ENCODE results near the gene CLNS1A. TPM values are rescaled to one million over a fixed set of nuclear protein-coding genes. Genes with fewer than 3 reads are reported as not detected.

The CLNS1A gene
- total RNA-seq, 1 donor from 2014 or later: 115 TPM

DNA sequence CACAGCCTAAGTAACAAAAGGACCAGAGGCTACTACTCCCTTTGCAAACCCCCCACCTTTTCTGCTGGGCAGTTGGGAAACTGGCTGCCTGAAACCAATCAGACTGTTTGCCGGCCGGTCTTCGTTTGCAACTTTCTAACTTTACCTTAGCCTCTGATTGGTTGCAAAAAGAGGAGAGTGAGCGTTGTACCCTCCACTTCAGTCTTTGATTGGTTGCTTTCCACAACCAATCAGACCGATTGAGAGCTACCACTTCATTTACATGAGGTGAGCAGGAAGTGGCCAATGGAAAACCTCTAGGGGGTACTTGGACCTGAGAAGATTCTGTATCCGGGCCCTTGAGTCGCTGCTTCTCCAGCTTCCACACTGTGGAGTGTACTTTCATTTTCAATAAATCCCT is 18.8 kb upstream of the CLNS1A start:
- no peak overlapping the region for H3K4me3 ChIP-seq (ENCODE audit: low read depth, low read length)

DNA sequence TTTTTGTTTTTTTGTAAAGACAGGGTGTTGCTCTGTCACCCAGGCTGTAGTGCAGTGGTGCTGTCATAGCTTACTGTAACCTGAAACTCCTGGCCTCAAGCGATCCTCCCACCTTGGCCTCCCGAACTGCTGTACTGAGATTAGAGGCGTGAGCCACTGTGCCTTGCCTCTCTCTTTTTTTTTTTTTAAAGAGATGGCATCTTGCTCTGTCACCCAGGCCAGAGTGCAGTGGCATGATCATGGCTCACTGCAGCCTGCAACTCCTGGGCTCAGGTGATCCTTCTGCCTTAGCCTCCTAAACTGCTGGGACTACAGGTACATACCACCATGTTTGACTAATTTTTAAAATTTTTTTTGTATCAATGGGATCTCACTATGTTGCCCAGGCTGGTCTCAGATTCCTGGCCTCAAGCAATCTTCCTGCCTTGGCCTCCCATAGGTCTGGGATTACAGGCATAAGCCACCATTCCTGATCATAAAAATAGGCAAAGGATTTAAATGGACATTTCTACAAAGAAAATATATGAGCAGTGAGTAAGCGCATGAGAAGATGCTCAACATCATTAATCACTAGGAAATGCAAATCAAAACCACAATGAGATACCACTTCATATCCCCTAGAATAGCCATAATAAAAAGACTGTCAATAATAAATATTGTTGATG is 17.3 kb upstream of the CLNS1A start:
- TF ChIP-seq, protein P1, sequence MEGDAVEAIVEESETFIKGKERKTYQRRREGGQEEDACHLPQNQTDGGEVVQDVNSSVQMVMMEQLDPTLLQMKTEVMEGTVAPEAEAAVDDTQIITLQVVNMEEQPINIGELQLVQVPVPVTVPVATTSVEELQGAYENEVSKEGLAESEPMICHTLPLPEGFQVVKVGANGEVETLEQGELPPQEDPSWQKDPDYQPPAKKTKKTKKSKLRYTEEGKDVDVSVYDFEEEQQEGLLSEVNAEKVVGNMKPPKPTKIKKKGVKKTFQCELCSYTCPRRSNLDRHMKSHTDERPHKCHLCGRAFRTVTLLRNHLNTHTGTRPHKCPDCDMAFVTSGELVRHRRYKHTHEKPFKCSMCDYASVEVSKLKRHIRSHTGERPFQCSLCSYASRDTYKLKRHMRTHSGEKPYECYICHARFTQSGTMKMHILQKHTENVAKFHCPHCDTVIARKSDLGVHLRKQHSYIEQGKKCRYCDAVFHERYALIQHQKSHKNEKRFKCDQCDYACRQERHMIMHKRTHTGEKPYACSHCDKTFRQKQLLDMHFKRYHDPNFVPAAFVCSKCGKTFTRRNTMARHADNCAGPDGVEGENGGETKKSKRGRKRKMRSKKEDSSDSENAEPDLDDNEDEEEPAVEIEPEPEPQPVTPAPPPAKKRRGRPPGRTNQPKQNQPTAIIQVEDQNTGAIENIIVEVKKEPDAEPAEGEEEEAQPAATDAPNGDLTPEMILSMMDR (IDR thresholded peaks at IDR 0.05; ENCODE audit: insufficient read depth, low read length, poor library complexity, severe bottlenecking): no peak
- no peak overlapping the region for H3K4me3 ChIP-seq (ENCODE audit: low read depth, low read length)
- no peaks in the 10 kb centered on the region for H3K27me3 ChIP-seq (ENCODE audit: control insufficient read depth, insufficient read depth, low read length)
- DNase-seq (ENCODE audit: low read depth): no peak
- no peaks in the 10 kb centered on the region for H3K36me3 ChIP-seq (ENCODE audit: control insufficient read depth, insufficient read depth, low read length)

More for the DNA sequence above, 18.8 kb upstream of the CLNS1A start:
- no peak for DNase-seq (ENCODE audit: low read depth)
- TF ChIP-seq, protein P1 (IDR thresholded peaks at IDR 0.05; ENCODE audit: insufficient read depth, low read length, poor library complexity, severe bottlenecking): no peak
- no peaks in the 10 kb centered on the region for H3K27me3 ChIP-seq (ENCODE audit: control insufficient read depth, insufficient read depth, low read length)
- H3K36me3 ChIP-seq (ENCODE audit: control insufficient read depth, insufficient read depth, low read length): no peaks in the 10 kb centered on the region

DNA sequence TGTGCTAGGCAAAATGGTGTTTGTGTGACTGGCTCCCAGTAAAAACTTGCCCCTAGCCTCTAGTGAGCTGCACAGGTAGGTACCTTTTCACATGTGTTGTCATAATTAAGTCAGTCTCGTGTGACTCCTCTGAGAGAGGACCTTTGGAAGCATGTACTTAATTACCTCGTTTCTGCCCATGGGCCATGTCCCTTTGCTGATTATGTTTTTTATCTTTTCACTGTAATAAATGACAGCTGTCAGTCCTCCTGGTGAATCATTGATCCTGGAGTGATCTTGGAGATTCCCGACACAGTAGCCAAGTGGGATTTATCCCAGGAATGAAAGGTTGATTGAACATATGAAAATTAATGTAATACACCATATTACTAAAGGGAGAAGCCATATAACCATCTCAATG is 12.5 kb upstream of the CLNS1A start:
- H3K4me3 ChIP-seq (ENCODE audit: low read depth, low read length): no peak overlapping the region

DNA sequence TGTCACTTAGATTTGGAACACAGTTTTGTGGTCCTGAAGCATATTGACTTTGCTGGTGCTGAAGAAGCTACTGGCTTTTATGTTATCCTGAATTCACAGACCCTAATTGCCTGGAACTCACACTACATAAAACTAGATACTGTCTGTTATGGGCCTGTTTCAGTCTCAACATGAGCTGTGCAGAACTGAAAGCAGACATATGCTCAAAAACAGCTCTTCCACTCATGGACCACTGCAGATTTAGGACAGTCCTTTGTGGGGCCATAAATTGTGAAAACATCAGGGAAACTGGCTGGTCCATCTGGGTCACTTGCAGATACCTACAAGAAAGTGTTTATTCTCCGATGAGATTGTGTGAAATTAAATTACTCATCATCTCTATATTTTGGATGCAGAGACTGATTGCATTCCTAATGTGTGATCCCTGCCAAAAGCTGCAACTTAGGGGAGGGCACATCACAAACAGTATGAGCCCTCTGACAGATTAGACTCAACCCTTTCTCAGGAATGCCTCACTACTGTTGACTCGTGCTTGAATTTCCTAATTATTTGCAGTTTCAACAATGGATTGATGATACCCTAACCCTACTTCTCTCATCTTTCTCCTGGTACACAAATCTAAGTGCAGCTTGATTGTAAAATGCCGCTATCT is 10.2 kb upstream of the CLNS1A start:
- TF ChIP-seq, protein P1 (IDR thresholded peaks at IDR 0.05; ENCODE audit: insufficient read depth, low read length, poor library complexity, severe bottlenecking): no peak
- Histone ChIP-seq H3K4me3 (ENCODE audit: low read depth, low read length) (no peak overlapping the region), H3K36me3 (ENCODE audit: control insufficient read depth, insufficient read depth, low read length) (no peaks in the 10 kb centered on the region), H3K27me3 (ENCODE audit: control insufficient read depth, insufficient read depth, low read length) (no peaks in the 10 kb centered on the region)
- DNase-seq (ENCODE audit: low read depth): no peak

More for the DNA sequence above, 12.5 kb upstream of the CLNS1A start:
- TF ChIP-seq, protein P1 (IDR thresholded peaks at IDR 0.05; ENCODE audit: insufficient read depth, low read length, poor library complexity, severe bottlenecking): no peak
- no peak for DNase-seq (ENCODE audit: low read depth)
- Histone ChIP-seq H3K36me3 (ENCODE audit: control insufficient read depth, insufficient read depth, low read length) (no peaks in the 10 kb centered on the region), H3K27me3 (ENCODE audit: control insufficient read depth, insufficient read depth, low read length) (no peaks in the 10 kb centered on the region)

DNA sequence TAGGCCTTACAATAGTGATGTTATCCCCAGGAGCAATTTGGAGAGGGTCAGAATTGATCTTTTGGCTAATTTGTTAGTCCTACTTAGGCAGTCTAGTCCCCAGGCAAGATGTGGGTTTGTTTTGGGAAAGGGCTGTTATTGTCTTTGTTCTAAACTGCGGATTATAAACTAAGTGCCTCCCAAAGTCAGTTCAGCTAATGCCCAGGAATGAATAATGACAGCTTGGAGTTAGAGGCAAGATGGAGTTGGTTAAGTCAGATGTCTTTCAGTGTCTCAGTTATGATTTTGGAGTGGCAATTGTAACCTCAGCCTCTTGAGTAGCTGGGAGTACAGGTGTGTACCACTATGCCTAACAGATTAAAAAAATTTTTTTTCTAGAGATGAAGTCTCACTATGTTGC is 7.3 kb upstream of the CLNS1A start:
- DNase-seq (ENCODE audit: low read depth): no peak
- Histone ChIP-seq H3K27me3 (ENCODE audit: control insufficient read depth, insufficient read depth, low read length) (no peaks in the 10 kb centered on the region), H3K36me3 (ENCODE audit: control insufficient read depth, insufficient read depth, low read length) (no peaks in the 10 kb centered on the region), H3K4me3 (ENCODE audit: low read depth, low read length) (no peak overlapping the region)
- TF ChIP-seq, protein P1 (IDR thresholded peaks at IDR 0.05; ENCODE audit: insufficient read depth, low read length, poor library complexity, severe bottlenecking): no peak
